Activated B cell treated with CpG ODN at 0.5 μM for 24 hours (primary cell): ENCODE measurements around the gene MEF2C. TPM values are rescaled to one million over a fixed set of nuclear protein-coding genes. Genes with fewer than 3 reads are reported as not detected.

ENCODE experiments used
- ATAC-seq: fragments of 200-7000 bp; cut with Tn5 transposase; one replicate; pipeline ENCODE4 v1.10.0; 2021; ENCODE audit warnings: low read depth, mild to moderate bottlenecking, moderate library complexity
- CTCF ChIA-PET: fragments of 350-600 bp; sonication (Branson Sonifier 250); formaldehyde crosslinking; loops from one replicate; lab custom pipeline; 2021; ENCODE audit warnings: antibody characterized with exemption; lab: Charles Lee
- POLR2A ChIA-PET: fragments of 350-600 bp; sonication (Branson Sonifier 250); formaldehyde crosslinking; loops from one replicate; lab custom pipeline; 2021; ENCODE audit warnings: antibody characterized with exemption; lab: Charles Lee
- DNase-seq: peaks from one replicate; pipeline ENCODE4 v3.0.0; 2022
- H3K27ac Mint-ChIP-seq: one replicate; pipeline ENCODE4 v1.8.0; 2020; ENCODE audit warnings: mixed read lengths
- H3K27me3 Mint-ChIP-seq: one replicate; pipeline ENCODE4 v1.8.0; 2021; ENCODE audit warnings: mixed read lengths
- H3K36me3 Mint-ChIP-seq: one replicate; pipeline ENCODE4 v1.8.0; 2021; ENCODE audit warnings: low read depth, mixed read lengths
- H3K4me1 Mint-ChIP-seq: one replicate; pipeline ENCODE4 v1.8.0; 2021; ENCODE audit warnings: mixed read lengths
- H3K4me3 Mint-ChIP-seq: one replicate; pipeline ENCODE4 v1.8.0; 2020; ENCODE audit warnings: mild to moderate bottlenecking, mixed read lengths
- H3K9me3 Mint-ChIP-seq: one replicate; pipeline ENCODE4 v1.8.0; 2020; ENCODE audit warnings: mixed read lengths
- intact Hi-C: fragments of 100-400 bp; cut with micrococcal nuclease; formaldehyde crosslinking; loops from one replicate; pipeline ENCODE4 v1.15.1; 2024
- total RNA-seq: library from RNA; stranded (reverse); gene quantifications from 2 replicates; pipeline ENCODE4 v1.2.3, GENCODE V29; 2022
- TF ChIP-seq, protein P1 (sequence below): fragments of 200-600 bp; IDR thresholded peaks from one replicate; pipeline ENCODE4 v1.8.0; 2022; ENCODE audit warnings: antibody characterized with exemption, mild to moderate bottlenecking

The MEF2C gene
- total RNA-seq, 1 donor from 2014 or later, result 359 TPM

DNA sequence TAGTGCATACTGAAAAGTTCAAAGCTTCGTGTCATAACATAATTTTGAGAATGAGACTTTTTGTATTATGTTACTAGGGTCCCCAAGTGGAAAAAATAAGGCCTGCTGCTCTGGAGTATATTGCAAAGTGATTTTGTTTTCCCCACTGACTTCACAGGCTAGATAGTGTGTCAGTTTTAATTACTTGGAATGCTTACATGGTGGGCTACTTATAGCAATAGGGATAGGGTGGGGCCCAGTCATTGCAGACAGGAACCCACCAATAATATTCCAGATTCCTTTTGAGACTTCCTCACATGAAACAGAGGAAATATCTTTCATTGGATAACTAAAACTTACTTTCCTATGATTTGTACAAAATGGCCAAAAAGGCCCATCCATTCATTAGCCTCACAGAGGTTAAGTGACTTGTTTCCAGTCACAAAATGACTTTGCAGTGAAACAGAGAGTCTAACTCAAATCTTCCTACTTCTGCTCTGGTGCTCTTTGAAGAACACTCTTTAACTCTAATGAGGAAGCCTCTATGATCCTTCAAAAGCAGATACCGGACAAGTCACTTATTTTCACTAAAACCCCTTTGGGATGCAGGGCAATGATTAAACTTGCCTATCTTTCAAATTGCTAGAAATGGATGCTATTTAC is 16.2 kb upstream of the MEF2C start:
- H3K27ac Mint-ChIP-seq, result no peak overlapping the region
- DNase-seq, result no peak
- no peaks in the 10 kb centered on the region for H3K27me3 Mint-ChIP-seq
- POLR2A ChIA-PET, result no interaction called here
- no peak overlapping the region for H3K4me3 Mint-ChIP-seq
- H3K4me1 Mint-ChIP-seq, result peaks cover 14% of the 10 kb centered on the region
- intact Hi-C loops, result loop anchor here (5.0 kb wide), 1 partner anchor 33 kb away; no protein-coding TSS in a partner anchor
- H3K36me3 Mint-ChIP-seq, result no peaks in the 10 kb centered on the region
- no peak for ATAC-seq
- H3K9me3 Mint-ChIP-seq, result no peaks in the 10 kb centered on the region
- CTCF ChIA-PET, result no interaction called here
- TF ChIP-seq, protein P1, sequence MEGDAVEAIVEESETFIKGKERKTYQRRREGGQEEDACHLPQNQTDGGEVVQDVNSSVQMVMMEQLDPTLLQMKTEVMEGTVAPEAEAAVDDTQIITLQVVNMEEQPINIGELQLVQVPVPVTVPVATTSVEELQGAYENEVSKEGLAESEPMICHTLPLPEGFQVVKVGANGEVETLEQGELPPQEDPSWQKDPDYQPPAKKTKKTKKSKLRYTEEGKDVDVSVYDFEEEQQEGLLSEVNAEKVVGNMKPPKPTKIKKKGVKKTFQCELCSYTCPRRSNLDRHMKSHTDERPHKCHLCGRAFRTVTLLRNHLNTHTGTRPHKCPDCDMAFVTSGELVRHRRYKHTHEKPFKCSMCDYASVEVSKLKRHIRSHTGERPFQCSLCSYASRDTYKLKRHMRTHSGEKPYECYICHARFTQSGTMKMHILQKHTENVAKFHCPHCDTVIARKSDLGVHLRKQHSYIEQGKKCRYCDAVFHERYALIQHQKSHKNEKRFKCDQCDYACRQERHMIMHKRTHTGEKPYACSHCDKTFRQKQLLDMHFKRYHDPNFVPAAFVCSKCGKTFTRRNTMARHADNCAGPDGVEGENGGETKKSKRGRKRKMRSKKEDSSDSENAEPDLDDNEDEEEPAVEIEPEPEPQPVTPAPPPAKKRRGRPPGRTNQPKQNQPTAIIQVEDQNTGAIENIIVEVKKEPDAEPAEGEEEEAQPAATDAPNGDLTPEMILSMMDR, result no peak

DNA sequence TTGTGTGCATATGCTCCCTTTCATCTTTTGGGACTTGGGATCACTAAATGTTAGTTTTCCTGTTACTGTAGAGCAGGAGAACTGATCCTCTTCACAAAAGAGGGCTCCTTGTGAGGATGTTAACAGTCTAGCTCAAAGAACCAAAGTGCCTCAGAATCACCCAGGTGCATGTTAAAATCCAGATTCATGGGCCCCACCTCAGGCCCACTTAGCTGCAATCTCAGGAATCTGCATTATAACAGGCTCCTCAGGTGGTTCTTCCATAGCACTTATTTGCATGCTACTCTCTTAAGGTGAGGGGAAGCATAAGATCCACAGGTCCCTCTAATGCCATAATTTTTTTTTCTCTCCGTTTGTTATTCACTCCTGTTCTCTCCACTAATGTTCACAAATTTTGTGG is 14.8 kb upstream of the MEF2C start:
- Mint-ChIP-seq H3K27ac (no peak overlapping the region), H3K9me3 (no peaks in the 10 kb centered on the region), H3K27me3 (no peaks in the 10 kb centered on the region), H3K36me3 (no peaks in the 10 kb centered on the region), H3K4me3 (no peak overlapping the region), H3K4me1 (peaks cover 17% of the 10 kb centered on the region)
- no peak for ATAC-seq
- TF ChIP-seq, protein P1, result no peak
- ChIA-PET CTCF (no interaction called here), POLR2A (no interaction called here)
- intact Hi-C loops, result loop anchor here (5.0 kb wide), 1 partner anchor 35 kb away; no protein-coding TSS in a partner anchor
- DNase-seq, result no peak

DNA sequence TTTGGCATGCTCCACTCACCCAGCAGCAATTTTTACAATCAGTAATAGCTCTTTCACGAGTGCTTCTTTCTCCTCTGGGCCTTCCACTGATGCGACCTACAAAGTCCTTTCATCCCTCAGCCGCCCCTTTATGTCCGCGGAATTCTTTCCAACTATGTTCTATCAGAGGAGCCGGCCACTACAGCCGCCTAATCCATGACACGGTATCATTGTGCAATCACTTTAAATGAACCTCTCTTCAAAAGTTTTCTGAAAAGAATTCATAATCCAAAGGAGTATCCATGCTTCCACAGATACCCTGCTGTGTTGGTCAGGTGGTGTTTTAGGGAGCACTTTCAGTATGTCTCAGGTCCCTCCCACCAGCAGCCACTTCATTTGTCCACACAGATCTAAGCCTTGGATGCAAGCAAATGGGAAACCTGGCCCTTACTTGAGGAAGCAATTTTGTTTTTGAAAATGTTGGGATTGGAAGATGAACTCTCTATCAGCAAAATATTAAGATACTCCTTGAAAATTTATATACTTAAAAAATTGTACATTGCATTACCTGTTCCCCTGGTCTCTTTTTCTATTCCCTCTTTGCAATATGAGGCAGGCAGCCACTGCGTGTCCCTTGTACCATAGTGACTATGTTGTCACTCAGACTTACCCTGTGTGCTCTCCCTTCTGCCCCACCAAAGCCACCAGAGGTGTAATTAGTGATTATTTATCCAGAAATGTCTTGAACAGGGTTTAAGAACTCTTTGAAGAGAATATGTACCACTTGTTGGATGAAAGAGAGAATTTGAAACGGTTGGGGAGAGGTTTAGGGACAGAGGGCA is 12.9 kb upstream of the MEF2C start:
- ChIA-PET POLR2A (no interaction called here), CTCF (no interaction called here)
- Mint-ChIP-seq H3K9me3 (no peaks in the 10 kb centered on the region), H3K27ac (peak overlapping the region; percentile 3), H3K27me3 (no peaks in the 10 kb centered on the region), H3K36me3 (peaks cover 2% of the 10 kb centered on the region), H3K4me1 (peaks cover 25% of the 10 kb centered on the region), H3K4me3 (no peak overlapping the region)
- DNase-seq (no peak), ATAC-seq (no peak)
- intact Hi-C loops, result loop anchor here (5.0 kb wide), 1 partner anchor 36 kb away; no protein-coding TSS in a partner anchor
- TF ChIP-seq, protein P1, result no peak

DNA sequence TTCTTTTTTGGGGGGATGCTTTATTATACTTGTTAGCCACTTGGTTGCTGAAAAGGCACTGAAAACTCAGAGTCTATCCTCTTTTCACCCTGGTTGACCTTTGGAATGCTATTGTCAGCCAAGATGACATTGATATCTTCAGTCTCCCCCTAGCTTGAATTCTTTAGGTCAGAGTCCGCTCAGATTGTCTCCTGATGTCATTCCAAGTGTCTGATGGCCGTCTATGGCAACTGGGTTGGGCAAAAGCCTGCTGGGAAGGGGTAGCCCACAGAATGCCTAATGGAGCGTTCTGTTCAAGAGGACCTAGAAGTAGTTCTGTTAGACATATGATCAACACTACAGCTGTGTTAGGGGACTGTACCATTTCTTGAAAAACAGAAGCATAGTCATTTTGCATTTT is 9.7 kb upstream of the MEF2C start:
- intact Hi-C loops, result no loop called here
- DNase-seq (no peak), ATAC-seq (no peak)
- ChIA-PET CTCF (interaction anchor here (0.7 kb wide), 1 partner anchor 163 kb away, joined by 3 read pairs; no protein-coding TSS in a partner anchor), POLR2A (interaction anchor here (0.6 kb wide), 1 partner anchor 61 kb away, joined by 3 read pairs; no protein-coding TSS in a partner anchor)
- H3K27me3 Mint-ChIP-seq, result no peaks in the 10 kb centered on the region
- TF ChIP-seq, protein P1, result no peak
- peaks cover 51% of the 10 kb centered on the region for H3K4me1 Mint-ChIP-seq
- H3K9me3 Mint-ChIP-seq, result no peaks in the 10 kb centered on the region
- H3K36me3 Mint-ChIP-seq, result peaks cover 10% of the 10 kb centered on the region
- H3K4me3 Mint-ChIP-seq, result no peak overlapping the region
- peak overlapping the region; percentile 66 for H3K27ac Mint-ChIP-seq
